ENCODE results near the gene CDK12.

The CDK12 gene

DNA sequence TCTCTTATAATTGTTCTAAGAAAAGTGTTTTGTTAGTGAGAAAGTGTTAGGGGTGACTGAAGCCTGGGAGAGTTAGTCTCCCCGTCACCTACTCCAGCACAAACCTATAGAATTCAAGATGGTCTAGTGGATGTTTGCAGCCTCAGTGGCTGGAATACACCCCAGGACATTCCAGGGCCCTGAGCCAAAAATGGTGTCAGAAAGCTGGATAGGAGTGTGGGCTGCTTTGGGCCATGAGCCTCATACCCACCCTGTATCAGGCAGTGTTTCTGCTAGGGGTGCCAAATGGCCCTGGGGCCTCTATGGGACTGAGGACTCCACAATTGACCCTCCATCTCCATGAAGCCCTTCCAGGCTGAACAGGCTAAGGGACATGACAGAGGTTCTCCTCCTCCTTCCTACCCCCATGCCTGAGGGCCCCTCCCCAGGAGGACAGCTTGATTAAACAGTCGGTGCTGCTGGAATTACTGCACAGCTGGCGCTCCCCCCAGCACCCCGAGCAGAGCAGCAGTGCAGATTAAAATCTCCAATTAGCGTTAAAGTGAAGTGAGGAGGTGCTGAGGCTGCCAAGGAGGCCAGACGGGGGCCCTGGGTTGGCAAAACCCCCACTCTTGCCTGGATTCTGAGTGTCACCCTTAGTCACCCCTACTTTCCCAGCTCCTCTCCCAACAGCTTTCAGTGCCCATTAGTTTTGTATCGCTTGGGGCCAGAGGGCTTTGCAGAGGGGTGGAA is 87.4 kb downstream of the CDK12 start:
- no peak for DNase-seq (ENCODE audit: low read depth, low spot score)

GRCh38 chr17:39549747-39550573 is 88.7 kb downstream of the CDK12 start:
- no peak for DNase-seq (ENCODE audit: low read depth, low spot score)

DNA sequence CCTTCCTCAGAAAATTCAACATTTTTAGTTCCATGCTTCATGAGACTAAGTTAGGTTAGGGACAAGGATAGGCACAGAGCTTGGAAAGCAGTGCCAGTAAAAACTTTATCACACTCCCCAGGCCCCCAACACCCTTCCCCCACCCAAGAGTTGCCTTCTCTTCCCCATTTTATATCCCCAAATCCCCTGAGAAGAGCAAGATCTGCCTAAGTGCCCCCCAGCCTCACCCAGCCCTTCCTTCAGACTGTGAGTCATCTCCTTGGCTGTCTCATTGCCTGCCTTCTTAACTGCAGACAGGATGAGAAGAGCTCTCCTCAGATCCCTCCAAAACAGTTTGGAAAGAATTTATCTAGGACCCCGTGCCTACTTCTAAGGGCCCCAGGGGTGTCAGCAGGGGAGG is 90.6 kb downstream of the CDK12 start:
- DNase-seq (ENCODE audit: low read depth, low spot score) = no peak

GRCh38 chr17:39553341-39553945 is 92.2 kb downstream of the CDK12 start:
- DNase-seq (ENCODE audit: low read depth, low spot score) = no peak

DNA sequence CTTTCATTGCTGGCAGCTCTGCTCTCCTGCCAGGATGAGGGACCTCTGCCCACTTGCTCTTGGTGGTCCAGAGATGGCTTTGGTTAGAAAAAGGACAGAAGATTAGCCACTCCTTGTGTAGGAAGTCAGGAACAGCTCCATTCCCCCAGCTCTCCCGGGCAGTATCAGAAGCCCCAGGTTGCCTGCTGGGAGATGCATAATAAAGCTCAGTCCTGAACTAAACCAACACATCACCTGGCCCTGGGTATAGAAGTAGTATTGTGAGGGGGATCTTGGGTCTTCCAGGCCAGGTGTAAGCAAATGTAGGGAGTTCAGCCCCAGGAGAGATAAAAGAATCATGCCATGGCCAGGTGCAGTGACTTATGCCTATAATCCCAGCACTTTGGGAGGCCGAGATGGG is 94.1 kb downstream of the CDK12 start:
- no peak for DNase-seq (ENCODE audit: low read depth, low spot score)

DNA sequence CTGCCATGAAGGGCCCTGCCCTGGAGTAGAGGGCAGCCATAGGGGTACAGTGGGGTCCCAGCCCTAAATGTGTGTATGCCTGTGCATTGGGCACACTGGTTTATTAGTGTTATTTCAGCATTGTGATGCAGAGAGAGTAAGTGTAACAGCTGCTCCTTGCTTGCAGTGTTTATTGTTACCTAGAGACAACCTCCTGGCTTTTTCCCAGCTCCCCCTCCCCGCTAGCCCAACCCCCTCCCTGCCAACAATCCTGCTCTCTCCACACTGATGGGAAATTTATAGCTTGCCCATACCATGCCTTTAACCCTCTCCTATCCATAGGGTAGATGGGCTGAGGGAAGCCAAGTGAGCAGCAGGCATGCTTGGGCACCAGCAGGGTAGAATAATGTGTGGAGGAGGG is 95.1 kb downstream of the CDK12 start:
- DNase-seq (ENCODE audit: low read depth, low spot score) = no peak

GRCh38 chr17:39562395-39562794 is 101.1 kb downstream of the CDK12 start:
- no peak for DNase-seq (ENCODE audit: low read depth, low spot score)

- DNase-seq (ENCODE audit: low read depth, low spot score) = no peak
Observed at GRCh38 chr17:39562976-39563375, 101.7 kb downstream of the CDK12 start.

DNA sequence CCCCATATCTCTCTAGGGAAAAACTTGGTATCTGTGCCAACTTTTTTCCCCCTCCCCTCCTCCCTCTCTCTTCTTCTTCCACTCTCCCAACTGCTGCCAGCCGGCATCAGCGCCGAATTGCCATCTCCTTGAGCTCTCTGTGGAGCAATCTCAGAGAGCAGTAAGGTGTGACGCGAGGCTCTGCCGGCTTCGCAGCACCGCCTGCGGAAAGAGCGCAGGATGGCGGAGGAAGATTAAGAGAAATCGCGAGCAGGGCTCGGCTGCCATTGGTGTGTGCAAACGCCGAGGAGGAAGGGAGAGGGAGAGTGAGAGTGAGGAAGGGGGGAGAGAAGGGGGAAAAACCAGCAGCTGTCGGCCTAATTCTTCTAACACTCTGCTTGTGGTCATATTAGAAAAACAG is 102.2 kb downstream of the CDK12 start:
- DNase-seq (ENCODE audit: low read depth, low spot score) = no peak

GRCh38 chr17:39564211-39564848 is 103.0 kb downstream of the CDK12 start:
- DNase-seq (ENCODE audit: low read depth, low spot score) = no peak

GRCh38 chr17:39566094-39566850 is 105.0 kb downstream of the CDK12 start:
- no peak for DNase-seq (ENCODE audit: low read depth, low spot score)

- no peak for DNase-seq (ENCODE audit: low read depth, low spot score)
Observed at GRCh38 chr17:39568702-39569101, 107.4 kb downstream of the CDK12 start.

GRCh38 chr17:39569126-39569525 is 107.8 kb downstream of the CDK12 start:
- no peak for DNase-seq (ENCODE audit: low read depth, low spot score)

- DNase-seq (ENCODE audit: low read depth, low spot score) = no peak
Observed at GRCh38 chr17:39572121-39572520, 110.8 kb downstream of the CDK12 start.

DNA sequence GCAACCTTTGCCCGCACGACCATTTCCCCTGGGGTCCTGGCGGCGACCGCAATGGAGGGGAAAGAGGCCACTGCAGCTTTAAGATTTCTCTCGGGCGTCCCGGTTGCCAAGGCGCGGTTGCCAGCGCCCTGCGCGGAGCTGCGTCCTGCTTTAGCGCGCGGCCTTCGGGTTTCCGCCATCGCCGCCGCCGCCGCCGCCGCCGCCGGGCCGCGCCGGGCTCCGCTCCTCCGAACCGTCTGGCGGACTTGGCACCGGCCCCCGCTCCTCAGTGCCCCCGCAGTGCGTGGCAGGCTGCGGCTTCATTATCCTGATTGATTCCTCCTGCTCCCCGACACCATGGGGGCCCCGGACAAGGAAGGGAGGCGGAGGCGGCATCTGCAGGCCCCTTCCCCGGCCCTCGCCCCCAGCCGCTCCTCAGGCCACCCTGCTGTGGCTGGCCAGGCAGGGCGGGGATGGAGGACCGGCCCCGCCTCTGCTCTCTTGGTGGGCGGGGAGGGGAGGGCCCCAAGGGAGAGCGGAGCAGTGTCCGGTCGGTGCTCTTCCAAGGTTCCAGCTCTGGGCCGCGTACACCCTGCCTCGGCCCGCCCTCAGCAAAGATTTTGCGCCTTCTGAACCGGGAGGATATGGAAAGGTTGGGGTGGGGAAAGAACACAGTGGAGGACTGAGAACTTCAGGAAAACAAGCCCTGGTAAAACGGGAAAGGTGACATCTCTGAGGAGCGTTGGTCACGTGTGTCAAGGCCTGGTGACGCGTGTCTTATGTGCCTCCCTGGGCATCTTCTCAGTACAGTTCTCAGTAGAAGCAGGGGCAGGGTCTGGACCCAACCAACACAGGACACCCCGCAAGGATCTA is 112.4 kb downstream of the CDK12 start:
- no peak for DNase-seq (ENCODE audit: low read depth, low spot score)

DNA sequence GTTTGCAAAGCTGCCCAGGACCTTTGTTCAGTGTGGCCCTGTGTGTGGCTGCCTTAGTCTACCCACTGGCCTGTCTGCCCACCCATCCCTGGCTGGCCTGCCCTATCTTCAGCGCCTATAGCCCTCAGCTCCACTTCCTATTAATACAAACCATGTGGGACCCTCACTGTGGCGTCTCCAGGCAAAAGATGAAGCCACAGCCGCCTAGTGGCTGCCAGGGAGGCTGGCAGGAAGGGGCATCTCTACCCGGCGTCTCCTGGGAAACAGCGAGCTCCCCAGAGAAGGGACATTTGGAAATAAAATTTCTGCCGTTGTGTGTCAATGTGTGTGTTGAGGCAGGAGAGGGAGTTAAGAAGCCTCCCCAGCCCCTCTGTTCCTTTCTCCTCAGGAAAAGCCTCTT is 114.9 kb downstream of the CDK12 start:
- DNase-seq (ENCODE audit: low read depth, low spot score) = no peak

- no peak for DNase-seq (ENCODE audit: low read depth, low spot score)
Observed at GRCh38 chr17:39578272-39578671, 117.0 kb downstream of the CDK12 start.

GRCh38 chr17:39579318-39580081 is 118.2 kb downstream of the CDK12 start:
- no peak for DNase-seq (ENCODE audit: low read depth, low spot score)

- no peak for DNase-seq (ENCODE audit: low read depth, low spot score)
Observed at GRCh38 chr17:39580082-39580468, 118.8 kb downstream of the CDK12 start.

Data from smooth muscle cell of the brain vasculature (primary cell).